NOMO-1 treated with dmso at 0.1 percent for 144 hours (cell line): ENCODE measurements around the gene WNK2.

Experiments
- DNase-seq: peaks from one replicate; lab custom pipeline; 2025; ENCODE audit not compliant: unreplicated experiment; lab: John Stamatoyannopoulos, UW

The WNK2 gene

GRCh38 chr9:93291536-93292287 is 107.8 kb downstream of the WNK2 start:
- DNase-seq: no peak

- no peak for DNase-seq
These were observed 108.3 kb downstream of the WNK2 start for GRCh38 chr9:93292288-93292615.

GRCh38 chr9:93292664-93293328 is 108.9 kb downstream of the WNK2 start:
- no peak for DNase-seq

- DNase-seq: no peak
These were observed 110.1 kb downstream of the WNK2 start for GRCh38 chr9:93294011-93294410.

GRCh38 chr9:93295031-93295430 is 111.1 kb downstream of the WNK2 start:
- DNase-seq: no peak

- no peak for DNase-seq
These were observed 111.6 kb downstream of the WNK2 start for GRCh38 chr9:93295456-93296076.

GRCh38 chr9:93296889-93297480 is 113.0 kb downstream of the WNK2 start:
- DNase-seq: no peak

- DNase-seq: no peak
These were observed 113.9 kb downstream of the WNK2 start for GRCh38 chr9:93297659-93298497.

- DNase-seq: no peak
These were observed 114.8 kb downstream of the WNK2 start for GRCh38 chr9:93298498-93299417.

GRCh38 chr9:93299418-93300174 is 115.7 kb downstream of the WNK2 start:
- no peak for DNase-seq

GRCh38 chr9:93300175-93300572 is 116.2 kb downstream of the WNK2 start:
- DNase-seq: no peak

- no peak for DNase-seq
These were observed 116.7 kb downstream of the WNK2 start for GRCh38 chr9:93300585-93301081.

GRCh38 chr9:93301291-93301811 is 117.4 kb downstream of the WNK2 start:
- DNase-seq: no peak

GRCh38 chr9:93301911-93302541 is 118.1 kb downstream of the WNK2 start:
- DNase-seq: peak; percentile 0

- peak; percentile 29 for DNase-seq
These were observed 118.8 kb downstream of the WNK2 start for GRCh38 chr9:93302586-93303257.

- DNase-seq: no peak
These were observed 119.4 kb downstream of the WNK2 start for GRCh38 chr9:93303258-93303771.

GRCh38 chr9:93303806-93304573 is 120.1 kb downstream of the WNK2 start:
- no peak for DNase-seq
